Thyroid gland (tissue), 4 donors: Measurements from ENCODE around the gene ARHGEF26.

Experiments
- POLR2A ChIP-seq, 2 donors: fragments of 450-650 bp; IDR thresholded peaks; one replicate each; pipeline ENCODE4 v1.6.1; 2017; ENCODE audit warnings: antibody characterized with exemption in 2 of 2, mild to moderate bottlenecking in 2 of 2, moderate library complexity in 1 of 2
- TF ChIP-seq, protein P1 (sequence below), 6 experiments: fragments of 200-600 bp in 3 of 6; fragments of 450-650 bp in 3 of 6; sonication (generic) in 3 of 6; IDR thresholded peaks; one replicate each; pipeline ENCODE4 v1.5.1; 2016 to 2019; ENCODE audit warnings: antibody characterized with exemption in 6 of 6, mild to moderate bottlenecking in 2 of 6, inconsistent platforms in 1 of 6, moderate library complexity in 1 of 6

DNA sequence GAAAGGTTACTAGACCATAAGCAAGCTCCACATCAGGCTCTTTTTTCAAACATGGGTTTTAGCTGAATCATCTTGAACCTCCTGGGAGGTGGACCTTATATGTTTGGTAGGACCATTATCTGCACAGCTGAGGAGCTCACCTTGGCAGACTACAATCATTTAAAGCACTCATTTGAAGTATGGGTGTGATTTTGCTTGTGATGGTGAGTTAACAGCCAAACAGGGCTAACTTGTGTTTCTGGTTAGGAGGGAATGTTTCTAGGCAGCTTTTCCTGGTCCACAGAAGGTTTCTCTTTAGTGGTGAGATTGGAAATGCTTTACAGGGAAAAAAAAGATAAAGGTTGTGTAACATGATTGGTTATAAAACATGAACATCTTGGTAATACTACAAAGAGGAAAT is 61.8 kb downstream of the ARHGEF26 start:
- TF ChIP-seq, protein P1, sequence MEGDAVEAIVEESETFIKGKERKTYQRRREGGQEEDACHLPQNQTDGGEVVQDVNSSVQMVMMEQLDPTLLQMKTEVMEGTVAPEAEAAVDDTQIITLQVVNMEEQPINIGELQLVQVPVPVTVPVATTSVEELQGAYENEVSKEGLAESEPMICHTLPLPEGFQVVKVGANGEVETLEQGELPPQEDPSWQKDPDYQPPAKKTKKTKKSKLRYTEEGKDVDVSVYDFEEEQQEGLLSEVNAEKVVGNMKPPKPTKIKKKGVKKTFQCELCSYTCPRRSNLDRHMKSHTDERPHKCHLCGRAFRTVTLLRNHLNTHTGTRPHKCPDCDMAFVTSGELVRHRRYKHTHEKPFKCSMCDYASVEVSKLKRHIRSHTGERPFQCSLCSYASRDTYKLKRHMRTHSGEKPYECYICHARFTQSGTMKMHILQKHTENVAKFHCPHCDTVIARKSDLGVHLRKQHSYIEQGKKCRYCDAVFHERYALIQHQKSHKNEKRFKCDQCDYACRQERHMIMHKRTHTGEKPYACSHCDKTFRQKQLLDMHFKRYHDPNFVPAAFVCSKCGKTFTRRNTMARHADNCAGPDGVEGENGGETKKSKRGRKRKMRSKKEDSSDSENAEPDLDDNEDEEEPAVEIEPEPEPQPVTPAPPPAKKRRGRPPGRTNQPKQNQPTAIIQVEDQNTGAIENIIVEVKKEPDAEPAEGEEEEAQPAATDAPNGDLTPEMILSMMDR (IDR thresholded peaks at IDR 0.05): no peak
- no peak for TF ChIP-seq POLR2A (IDR thresholded peaks at IDR 0.05)
